Activated CD8-positive, alpha-beta memory T cell treated with anti-CD3 and anti-CD28 coated beads, Interleukin-2, amount 50 U/mL, for 1 hour (primary cell): ENCODE measurements around the gene BPIFB2.

Experiments
- DNase-seq: peaks from one replicate; pipeline ENCODE4 v3.0.0-alpha.2; 2020; ENCODE audit errors: extremely low read depth

The BPIFB2 gene

DNA sequence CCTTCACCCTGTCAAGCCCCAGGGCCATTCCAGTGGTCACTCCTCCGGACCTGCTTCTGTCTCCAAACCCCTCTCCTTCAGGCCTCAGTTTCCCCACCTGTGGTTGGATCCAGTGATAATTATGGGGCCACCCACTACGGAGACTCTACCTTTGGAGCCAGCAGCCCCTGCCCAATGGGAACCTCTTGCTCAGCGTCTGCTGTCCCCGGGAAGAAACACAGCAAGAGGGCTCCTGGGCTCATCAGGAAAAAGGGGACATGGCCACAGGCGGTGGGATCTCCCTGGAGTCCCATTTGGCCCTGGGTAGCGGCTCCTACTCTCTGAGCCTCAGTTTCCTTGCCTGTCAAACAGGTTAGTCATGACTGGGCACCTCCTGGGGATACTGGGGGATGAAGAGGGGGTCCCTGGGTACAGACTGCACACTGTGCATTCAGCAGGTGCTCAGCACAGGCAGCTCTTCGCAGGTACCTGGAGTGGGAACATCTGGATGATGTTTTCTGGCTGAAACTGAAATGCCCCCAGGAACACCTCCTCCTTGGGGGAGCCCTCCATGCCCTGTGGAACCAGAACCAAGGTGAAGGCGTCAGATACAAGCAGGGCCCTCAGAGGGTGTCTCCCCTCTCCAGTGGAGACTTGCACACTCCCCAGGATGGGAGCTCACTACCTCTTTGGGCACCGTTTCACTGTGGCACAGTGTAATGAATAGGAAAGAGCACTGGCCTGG is 22.7 kb upstream of the BPIFB2 start:
- no peak for DNase-seq

GRCh38 chr20:32985596-32985995 is 21.9 kb upstream of the BPIFB2 start:
- DNase-seq = no peak

DNA sequence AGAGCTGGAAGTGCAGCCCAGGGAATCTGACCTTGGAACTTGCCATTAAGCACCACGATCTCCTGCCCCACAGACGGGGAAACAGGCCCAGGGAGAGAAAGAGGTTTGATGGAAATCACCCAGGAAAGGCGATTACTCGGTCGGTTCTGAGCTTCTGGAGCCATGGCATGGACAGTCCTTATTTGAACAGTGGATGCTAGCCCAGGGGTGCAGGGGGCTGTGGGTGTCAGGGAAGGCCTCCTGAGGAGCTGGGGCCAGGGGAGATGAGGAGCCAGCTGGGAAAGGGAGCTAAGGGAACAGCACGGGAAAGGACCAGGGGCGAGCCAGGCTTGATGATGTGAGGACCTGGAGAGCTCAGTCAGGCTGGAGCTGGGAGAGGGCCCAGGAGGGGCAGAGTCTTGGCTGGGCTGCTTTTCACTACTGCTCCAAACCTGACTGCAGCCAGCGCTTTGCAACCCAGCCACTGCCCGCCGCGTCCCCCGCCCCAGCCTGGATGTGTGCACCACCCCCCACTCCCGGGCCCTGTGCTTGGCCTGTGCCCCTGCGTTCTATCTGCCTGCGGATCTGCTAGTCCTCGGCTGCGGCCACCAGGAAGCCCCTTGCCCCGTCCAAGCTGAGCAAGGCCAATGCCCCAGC is 21.1 kb upstream of the BPIFB2 start:
- no peak for DNase-seq

GRCh38 chr20:32987044-32987825 is 20.3 kb upstream of the BPIFB2 start:
- no peak for DNase-seq

DNA sequence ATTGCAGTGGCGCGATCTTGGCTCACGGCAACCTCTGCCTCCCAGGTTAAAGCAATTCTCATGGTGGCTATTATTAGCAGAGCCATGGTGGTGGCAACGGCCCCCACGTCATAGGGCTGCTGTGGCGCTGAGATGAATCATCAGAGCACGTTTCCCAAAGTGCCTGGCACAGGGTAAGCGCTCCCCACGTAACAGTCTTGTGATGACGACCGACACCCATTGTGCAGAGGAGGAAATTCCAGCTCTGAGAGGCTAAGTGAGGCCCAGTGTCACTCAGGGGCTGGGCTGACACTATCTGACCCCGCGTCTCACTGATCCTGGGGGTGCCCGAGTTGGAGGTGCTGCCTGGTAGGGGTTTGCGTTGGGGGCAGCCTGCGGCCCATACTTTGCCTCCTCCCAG is 19.5 kb upstream of the BPIFB2 start:
- no peak for DNase-seq

- no peak for DNase-seq
These were observed 17.8 kb upstream of the BPIFB2 start for GRCh38 chr20:32989507-32990283.

GRCh38 chr20:32990426-32990825 is 17.1 kb upstream of the BPIFB2 start:
- DNase-seq = no peak

DNA sequence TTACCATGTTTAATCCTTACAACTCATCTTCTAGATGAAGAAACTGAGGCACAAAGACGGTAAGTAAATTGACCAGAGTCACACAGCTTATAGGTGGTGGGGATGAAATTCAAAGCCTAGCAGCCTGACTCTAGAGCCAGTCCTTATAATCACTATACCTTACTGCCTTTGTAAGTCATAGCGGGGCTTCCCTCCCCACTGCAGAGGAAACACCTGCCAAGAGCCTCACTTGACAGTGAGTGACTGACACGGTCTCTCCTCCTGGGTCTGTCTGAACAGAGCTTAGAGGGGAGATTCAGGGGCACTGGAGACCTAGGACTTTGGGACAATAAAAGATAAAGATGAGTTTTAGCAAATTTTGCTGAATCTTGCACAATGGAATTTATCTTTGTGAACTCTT is 16.1 kb upstream of the BPIFB2 start:
- DNase-seq = no peak

GRCh38 chr20:32991792-32992641 is 15.5 kb upstream of the BPIFB2 start:
- no peak for DNase-seq

- no peak for DNase-seq
These were observed 13.9 kb upstream of the BPIFB2 start for GRCh38 chr20:32993496-32994050.

- DNase-seq = no peak
These were observed 11.7 kb upstream of the BPIFB2 start for GRCh38 chr20:32995802-32996201.

GRCh38 chr20:32997431-32997830 is 10.1 kb upstream of the BPIFB2 start:
- no peak for DNase-seq

DNA sequence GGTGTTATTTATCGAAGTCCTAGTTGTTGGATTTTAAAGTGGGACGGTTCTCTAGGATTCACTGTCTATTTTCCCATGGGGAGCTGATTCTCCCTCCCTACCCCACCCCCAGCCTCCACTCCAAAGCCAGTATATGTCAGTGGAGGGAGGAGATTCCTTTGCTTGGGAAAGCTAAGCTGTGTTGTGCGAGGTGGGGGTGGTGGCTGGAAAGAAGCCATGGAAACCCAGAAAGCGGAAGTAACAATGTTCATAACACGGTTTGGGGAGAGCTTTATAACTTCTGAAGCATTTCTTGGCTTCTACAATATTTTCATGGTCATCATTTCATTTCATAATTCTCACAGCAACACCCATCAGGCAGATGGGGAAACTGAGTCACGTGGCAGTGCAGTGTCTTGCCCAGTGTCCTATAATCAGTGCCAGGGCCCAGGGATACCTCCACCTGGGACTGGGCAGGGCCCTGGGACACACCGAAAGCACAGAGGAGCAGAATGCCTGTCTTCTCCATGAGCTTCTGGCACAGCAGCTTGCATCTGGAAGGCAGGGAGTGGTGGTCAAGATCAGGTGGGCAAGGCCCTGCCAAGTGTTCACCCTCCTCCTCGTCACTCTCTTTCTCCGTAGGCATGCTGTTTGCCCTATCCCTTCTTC is 7.8 kb upstream of the BPIFB2 start:
- no peak for DNase-seq

DNA sequence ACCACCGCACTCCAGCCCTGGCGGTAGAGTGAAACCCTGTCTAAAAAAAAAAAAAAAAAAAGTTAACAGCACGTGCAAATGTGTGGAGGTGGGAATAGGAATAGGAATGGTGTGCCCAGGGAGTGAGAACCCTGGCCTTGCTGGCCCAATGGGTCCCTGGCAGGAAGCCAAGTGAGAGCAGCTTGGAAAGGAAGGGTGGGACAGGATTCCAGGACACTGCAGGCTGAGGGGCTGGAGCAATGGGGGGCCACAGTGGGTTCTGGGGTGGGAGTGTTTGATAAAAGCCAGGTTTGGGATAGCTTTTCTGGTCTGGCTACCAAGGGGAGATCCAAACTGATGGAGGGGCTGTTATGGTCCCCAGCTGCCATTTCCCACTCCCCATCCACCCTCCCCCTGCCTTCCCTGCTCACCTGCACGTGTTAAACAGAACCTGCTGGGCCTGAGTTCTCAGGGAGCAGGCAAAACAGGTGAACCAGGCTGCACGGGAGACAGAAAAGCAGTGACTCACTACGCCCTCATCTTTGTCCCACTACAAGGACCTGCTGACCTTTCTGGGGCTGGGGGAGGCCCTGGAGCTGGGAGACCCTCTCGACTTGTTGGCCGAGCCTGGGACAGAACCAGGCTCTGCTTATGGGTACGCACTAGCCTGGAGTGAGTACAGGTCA is 6.6 kb upstream of the BPIFB2 start:
- DNase-seq = no peak

DNA sequence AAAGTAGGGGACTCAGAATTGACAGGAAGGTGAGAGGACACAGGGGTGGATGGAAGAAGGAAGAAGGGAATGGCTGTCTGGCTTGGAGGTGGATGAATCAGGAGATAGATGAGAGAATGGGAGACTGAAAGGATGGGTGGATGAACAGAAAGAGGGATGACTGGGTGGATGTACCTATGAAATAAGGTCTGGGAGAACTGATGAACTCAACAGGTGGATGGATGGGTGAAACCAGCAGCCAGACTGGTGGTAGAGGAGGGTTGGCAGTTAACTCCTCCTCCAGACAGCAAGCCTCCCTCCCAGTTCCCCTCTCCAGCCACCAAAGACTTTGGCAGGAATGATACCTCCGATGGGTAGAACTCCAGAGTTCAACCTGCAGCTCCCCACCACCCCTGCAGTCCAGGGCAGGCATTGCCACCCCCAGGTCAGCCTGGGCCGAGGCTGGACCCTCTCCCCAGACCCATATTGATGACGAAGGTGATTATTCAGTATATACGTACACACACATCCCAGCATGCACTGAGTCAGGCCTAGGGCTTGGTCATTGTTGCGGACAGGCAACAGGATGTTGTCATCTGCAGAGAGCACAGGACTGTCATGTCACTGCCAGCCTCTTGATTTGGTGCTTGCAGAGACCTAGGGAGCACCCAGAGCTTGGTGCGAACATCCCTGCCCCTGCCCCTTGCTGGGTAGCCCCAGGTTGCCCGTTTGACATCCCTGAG is 5.3 kb upstream of the BPIFB2 start:
- no peak for DNase-seq

- DNase-seq = no peak
These were observed 3.3 kb upstream of the BPIFB2 start, which contains the start of gene SUN5 for GRCh38 chr20:33004141-33004751. Gene SUN5 (minus strand): TSS chr20:33004433. CDS start chr20:33004340, 93 bp downstream.

GRCh38 chr20:33005132-33005566 is 2.4 kb upstream of the BPIFB2 start:
- no peak for DNase-seq
